GM19023 (cell line): ENCODE data around the gene SOCS3.

Experiments used
- ATAC-seq: cut with Tn5 transposase; IDR thresholded peaks from one replicate; pipeline ENCODE4 v1.9.1; 2021; ENCODE audit warnings: mild to moderate bottlenecking, moderate library complexity; ENCODE audit not compliant: unreplicated experiment

SOCS3 gene

DNA sequence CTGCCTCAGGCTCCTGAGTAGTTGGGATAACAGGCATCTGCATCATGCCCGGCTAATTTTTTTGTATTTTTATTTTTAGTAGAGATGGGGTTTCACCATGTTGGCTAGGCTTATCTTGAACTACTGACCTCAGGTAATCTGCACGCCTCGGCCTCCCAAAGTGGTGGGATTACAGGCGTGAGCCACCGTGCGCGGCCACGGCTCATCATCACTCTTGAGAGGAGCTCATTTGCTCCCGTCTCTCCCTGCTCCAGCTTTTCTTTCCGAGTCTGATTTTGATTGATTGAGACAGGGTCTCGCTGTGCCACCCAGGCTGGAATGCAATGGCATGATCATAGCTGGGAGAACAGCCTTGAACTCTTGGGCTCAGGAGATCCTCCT lies 31.2 kb upstream of the SOCS3 start:
- no peak for ATAC-seq

DNA sequence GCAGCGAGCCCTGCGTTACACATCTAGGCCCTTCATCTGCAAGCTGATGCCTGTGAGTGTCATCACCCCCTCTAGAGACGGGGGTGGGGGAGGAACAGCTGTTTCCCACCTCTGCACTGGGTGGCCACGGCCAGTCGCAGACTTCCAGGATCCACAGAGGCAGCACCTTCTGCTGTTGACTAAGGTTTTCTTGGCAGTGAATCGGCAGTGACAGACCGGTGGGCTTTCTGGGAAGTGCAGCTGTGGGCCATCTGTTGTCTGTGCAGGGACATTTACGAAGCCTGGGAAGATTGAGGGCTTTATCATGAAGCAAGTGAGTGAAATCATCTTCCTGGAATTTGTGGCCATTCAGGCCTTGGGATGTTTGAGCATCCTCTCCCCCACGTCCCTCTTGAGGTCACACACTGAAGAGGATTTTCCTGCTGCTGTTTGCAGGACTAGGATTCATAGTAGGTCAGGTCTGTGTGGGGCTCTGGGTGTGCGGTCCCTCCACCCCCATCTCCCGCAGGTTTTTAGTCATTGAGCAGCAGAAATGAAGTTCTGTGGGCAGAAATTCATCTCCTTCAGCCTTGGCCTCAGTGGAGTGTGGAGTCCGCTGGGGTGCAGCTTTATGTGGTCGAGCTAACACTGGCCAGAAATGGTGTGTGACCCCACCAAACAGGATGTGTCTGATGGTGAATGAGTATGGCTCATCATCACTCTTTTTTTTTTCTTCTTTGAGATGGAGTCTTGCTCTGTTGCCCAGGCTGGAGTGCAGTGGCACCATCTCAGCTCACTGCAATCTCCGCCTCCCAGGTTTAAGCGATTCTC lies 30.6 kb upstream of the SOCS3 start:
- no peak for ATAC-seq

DNA sequence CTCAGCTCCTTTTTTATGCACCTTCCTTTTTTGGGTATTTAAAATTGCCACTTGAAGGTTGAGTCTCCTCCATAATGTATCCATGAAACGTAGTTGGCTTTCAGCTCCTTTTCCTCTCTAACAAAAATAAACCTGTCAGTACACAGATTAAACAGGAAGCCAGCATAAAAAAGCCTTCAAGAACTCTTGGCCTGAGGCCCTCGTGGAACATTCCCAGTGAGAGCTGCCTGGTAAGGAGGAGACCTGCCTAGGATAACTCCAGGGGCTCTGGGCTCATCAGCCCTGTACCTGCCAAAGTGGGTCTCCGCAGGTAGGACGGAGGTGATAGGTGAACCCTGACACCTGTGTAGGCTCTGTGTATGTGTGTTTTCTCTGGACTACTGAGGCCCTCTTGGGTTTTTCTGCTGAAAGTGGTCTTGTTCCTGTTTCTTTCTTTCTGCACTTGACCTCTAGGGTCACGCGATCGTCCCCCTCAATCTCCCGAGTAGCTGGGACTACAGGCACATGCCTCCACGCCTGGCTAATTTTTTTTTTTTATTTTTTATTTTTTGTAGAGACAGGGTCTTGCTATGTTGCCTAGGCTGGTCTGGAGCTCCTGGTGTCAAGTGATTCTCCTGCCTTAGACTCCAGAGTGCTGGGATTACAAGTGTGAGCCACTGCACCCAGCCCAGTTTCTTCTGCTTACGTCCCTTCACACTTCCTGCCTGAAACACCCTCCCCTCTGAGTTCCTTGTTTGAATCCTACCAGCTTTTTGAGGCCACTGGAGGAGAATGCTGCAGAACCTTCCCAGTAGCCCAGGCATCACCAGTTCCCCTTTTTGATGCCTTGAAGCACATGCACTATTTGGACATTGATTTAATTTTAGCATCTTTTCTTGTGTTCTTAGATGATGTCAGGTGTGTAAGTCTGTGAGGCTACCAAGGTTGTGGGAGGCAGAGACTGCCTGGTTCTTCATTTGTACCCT lies 28.4 kb upstream of the SOCS3 start:
- ATAC-seq, result no peak

DNA sequence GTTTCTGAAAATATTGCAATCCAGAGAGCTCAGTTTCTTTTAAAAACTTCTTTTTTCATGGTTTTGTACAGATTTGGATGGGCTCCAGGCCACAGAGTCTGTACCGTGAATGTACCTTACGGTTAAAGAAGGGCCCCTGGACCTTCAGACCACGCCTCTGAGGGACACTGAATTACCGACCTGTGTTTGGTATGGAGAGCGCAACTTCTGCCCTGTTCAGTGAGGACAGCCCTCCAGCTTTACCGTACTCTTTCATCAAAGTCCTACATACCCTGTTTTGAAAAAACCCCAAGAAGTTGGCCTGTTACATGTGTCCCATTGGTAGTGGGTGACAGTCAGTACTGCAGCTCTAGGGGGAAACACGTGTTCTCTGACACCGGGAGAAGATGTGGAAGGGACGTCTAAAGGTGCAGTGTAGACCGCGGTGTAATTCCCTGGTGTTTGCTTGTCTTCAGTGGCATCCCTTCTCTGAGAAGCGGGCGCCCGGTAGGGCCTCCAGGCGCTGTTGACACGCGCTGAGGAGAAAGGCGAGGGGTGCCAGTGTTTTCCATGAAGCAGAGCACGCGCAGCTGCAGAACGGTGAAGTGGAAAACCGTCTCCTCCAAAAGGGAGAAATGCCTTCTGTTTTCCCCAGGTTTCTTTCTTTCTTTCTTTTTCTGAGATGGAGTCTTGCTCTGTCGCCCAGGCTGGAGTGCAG lies 24.8 kb upstream of the SOCS3 start:
- ATAC-seq, result peak; percentile 4

GRCh38 chr17:78383725-78384471 lies 24.0 kb upstream of the SOCS3 start:
- ATAC-seq, result peak; percentile 42

DNA sequence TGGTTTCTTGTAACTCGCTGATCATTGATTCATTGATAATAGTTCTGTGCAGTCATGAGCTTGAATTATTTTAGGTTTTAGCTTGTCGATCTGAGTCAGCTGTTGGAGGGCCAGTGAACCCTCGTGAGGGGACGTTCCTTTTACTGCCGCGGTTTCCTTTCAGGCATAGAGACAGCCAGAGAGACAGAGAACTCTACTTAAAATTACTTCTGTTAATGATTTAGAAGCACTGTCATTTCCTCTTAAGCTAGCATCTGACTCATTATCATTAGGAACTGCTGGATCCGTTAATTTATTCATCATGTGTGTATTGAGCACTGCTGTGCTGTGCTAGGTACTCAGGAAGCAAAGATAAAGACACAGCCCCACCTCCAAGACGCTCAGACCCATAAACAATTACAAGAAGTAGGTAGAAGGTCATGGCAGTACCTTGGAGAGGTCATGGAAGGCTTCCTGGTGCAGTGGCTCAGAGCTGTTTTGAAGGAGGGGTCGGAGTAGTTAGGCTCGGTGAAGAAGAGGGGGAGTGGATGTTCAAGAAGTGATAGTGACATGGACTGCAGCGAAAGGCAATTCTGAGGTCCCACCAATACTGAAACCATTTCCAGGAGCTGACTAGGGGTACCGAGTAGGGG lies 21.8 kb upstream of the SOCS3 start:
- no peak for ATAC-seq

- no peak for ATAC-seq
These were observed 20.5 kb upstream of the SOCS3 start for GRCh38 chr17:78380370-78380769.

GRCh38 chr17:78379131-78379491 lies 19.2 kb upstream of the SOCS3 start:
- no peak for ATAC-seq

GRCh38 chr17:78378225-78379130 lies 18.6 kb upstream of the SOCS3 start, which contains the start of gene PGS1:
PGS1 (plus strand) TSS chr17:78378649; CDS start chr17:78378666, 17 bp downstream.
- ATAC-seq, result no peak

GRCh38 chr17:78377858-78378224 lies 18.0 kb upstream of the SOCS3 start:
- ATAC-seq, result no peak

DNA sequence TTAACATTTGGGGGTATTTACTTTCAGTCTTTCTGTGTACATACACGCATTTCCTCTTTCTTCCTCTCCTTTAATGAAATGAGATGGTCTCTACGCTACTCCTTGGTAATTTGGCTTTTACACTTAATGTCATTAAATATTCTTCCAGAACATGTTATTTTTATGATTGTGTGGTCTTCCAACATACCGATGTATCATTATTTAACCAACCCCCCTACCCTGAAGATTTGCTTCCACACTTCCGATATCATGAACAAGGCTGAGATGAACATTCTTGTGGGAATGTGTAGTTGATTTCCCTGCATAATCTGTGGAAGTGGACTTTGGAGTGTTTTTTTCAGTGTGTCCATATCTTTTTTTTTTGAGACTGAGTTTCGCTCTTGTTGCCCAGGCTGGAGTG lies 16.3 kb upstream of the SOCS3 start:
- ATAC-seq, result no peak

DNA sequence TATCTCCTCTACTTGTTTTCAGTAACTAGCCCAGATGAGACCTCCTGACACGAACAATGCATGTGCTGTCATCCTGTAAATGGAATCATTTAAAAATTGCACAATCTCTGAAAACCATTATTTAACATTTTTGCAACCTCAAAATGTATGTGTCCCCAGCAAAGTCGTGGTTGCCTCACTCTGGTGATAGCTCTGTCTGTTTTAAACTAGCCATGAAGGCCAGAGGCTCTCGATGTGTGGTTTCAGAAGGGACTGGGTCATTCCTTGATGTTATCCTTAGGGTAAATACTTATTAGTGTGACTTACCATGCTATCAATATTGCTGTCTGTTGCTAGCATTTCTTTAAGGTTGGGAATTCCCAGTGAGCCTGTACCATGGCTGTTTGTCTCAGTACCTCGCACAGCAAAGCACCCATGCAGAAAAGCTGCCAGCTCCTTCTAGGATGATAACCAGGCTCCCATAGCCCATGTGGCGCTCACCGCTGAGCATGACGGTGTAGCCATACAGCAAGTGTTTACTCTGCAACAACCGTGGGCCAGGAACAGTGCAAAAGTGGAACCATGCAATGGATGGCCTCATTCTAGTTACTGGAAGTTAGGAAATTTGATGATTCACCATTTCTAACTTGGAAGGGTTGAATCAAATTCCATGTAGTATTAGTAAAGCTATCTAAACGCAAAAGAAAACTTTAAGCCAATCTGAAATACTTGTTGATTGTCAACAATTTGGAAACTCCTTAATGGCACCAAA lies 15.7 kb upstream of the SOCS3 start:
- ATAC-seq, result no peak

GRCh38 chr17:78374631-78375274 lies 14.9 kb upstream of the SOCS3 start:
- ATAC-seq, result no peak

GRCh38 chr17:78374189-78374588 lies 14.3 kb upstream of the SOCS3 start:
- no peak for ATAC-seq

- ATAC-seq, result no peak
These were observed 13.0 kb upstream of the SOCS3 start for GRCh38 chr17:78372841-78373240.

DNA sequence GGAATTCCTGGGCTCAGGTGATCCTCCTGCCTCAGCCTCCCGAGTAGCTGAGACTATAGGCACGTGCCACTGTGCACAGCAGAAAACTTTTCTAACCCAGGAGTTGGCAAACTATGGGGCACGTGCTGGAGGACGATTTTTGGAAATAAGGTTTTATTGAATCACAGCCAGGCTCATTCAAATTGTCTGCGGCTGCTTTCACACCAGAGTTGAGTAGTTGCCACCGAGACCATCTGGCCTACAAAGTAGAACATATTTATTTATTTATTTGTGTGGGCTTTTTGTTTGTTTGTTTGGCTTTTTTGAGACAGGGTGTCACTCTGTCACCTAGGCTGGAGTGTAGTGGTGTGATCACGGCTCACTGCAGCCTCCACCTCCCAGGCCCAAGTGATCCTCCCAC lies 11.2 kb upstream of the SOCS3 start:
- ATAC-seq, result no peak

DNA sequence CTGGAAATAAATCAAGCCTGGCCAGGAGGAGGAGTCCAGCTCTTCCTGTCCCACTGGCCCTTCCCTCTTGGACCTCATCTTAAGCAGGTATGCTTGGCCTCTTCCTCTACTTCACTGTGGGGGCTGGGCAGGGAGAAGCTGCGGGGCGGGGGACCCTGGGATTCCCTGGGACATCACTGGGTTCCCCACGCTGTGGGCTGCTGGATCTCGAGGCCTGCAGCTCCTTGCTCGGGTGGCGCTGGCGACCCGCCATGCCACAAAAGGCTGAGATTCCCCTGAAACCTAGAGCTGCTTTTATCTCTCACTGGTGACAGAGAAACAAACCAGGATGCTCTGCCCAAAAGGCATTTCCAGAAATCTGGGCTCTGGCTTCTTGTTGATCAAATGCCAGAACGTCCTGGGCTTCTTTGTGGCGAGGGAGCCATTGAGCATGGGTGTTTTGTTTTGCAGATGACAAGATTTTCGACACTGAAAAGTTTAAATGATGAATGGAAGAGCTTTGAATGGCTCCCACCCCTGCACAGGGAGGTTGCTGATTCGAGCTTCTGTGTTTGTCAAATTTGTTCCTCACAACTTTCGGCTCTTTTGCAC lies 10.0 kb upstream of the SOCS3 start:
- no peak for ATAC-seq
